Keratinocyte (primary cell): ENCODE measurements around the gene SERPINB4.

Source experiments
- EZH2 ChIP-seq: IDR thresholded peaks from one replicate; pipeline ENCODE4 v1.6.1; 2012; ENCODE audit warnings: inconsistent platforms, mild to moderate bottlenecking, low read length, moderate library complexity
- TF ChIP-seq, protein P1 (sequence below), 3 experiments: IDR thresholded peaks in 1 of 3; conservative IDR thresholded peaks in 1 of 3; optimal IDR thresholded peaks in 1 of 3; 2 replicates in 2 of 3; 3 replicates in 1 of 3; pipeline versions ENCODE3 to v1.5.1; 2011; ENCODE audit warnings: low read length in 3 of 3, mild to moderate bottlenecking in 3 of 3, moderate library complexity in 2 of 3, control low read depth in 1 of 3, inconsistent platforms in 1 of 3; ENCODE audit not compliant: insufficient read depth in 2 of 3; ENCODE audit errors: extremely low read depth in 1 of 3

GRCh38 chr18:63596964-63597363 lies 47.1 kb downstream of the SERPINB4 start:
- TF ChIP-seq, protein P1, sequence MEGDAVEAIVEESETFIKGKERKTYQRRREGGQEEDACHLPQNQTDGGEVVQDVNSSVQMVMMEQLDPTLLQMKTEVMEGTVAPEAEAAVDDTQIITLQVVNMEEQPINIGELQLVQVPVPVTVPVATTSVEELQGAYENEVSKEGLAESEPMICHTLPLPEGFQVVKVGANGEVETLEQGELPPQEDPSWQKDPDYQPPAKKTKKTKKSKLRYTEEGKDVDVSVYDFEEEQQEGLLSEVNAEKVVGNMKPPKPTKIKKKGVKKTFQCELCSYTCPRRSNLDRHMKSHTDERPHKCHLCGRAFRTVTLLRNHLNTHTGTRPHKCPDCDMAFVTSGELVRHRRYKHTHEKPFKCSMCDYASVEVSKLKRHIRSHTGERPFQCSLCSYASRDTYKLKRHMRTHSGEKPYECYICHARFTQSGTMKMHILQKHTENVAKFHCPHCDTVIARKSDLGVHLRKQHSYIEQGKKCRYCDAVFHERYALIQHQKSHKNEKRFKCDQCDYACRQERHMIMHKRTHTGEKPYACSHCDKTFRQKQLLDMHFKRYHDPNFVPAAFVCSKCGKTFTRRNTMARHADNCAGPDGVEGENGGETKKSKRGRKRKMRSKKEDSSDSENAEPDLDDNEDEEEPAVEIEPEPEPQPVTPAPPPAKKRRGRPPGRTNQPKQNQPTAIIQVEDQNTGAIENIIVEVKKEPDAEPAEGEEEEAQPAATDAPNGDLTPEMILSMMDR (optimal IDR thresholded peaks at IDR 0.05 in 1 of 3, IDR thresholded peaks at IDR 0.05 in 1 of 3, conservative IDR thresholded peaks at IDR 0.05 in 1 of 3; ENCODE audit: extremely low read depth in 1 of 3, insufficient read depth in 2 of 3, low read length in 3 of 3), result no peak
- TF ChIP-seq EZH2, result no peak
